C4-2B (cell line): ENCODE results near the gene PAK5.

Experiments
- ZFX ChIP-seq: fragments of 450-650 bp; IDR thresholded peaks from 2 replicates; pipeline ENCODE4 v1.6.1; 2017
- TF ChIP-seq, protein P1 (sequence below): fragments of 450-650 bp; conservative IDR thresholded peaks from 2 replicates; pipeline ENCODE4 v1.5.1; 2017; ENCODE audit warnings: mild to moderate bottlenecking

DNA sequence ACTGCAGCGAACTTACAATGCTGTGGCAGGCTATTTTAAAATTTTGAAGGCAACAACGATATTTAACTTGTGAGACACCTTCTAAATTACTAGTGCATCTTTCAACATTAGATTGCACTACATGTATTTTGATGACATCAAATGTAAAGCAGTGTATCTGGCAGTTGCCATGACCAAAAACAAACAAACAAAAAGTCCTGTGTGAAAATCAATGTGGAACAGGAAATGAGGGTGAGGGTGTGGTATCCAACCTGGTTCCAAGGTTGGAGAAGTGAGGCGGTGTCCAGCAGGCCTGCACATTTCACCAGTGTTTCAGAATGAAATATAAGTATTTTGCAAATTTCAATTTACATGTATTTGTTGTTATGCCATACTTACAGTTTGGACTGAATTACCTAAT lies 212.5 kb downstream of the PAK5 start:
- TF ChIP-seq, protein P1, sequence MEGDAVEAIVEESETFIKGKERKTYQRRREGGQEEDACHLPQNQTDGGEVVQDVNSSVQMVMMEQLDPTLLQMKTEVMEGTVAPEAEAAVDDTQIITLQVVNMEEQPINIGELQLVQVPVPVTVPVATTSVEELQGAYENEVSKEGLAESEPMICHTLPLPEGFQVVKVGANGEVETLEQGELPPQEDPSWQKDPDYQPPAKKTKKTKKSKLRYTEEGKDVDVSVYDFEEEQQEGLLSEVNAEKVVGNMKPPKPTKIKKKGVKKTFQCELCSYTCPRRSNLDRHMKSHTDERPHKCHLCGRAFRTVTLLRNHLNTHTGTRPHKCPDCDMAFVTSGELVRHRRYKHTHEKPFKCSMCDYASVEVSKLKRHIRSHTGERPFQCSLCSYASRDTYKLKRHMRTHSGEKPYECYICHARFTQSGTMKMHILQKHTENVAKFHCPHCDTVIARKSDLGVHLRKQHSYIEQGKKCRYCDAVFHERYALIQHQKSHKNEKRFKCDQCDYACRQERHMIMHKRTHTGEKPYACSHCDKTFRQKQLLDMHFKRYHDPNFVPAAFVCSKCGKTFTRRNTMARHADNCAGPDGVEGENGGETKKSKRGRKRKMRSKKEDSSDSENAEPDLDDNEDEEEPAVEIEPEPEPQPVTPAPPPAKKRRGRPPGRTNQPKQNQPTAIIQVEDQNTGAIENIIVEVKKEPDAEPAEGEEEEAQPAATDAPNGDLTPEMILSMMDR = no peak
- TF ChIP-seq ZFX = no peak
